Esophagus squamous epithelium (tissue), 4 donors: Measurements from ENCODE around the gene PSEN1.

Experiments used
- POLR2A ChIP-seq, 4 donors: fragments of 450-650 bp; IDR thresholded peaks; one replicate each; pipeline ENCODE4 v1.6.1; 2017; ENCODE audit warnings: antibody characterized with exemption in 4 of 4, mild to moderate bottlenecking in 4 of 4, moderate library complexity in 3 of 4
- TF ChIP-seq, protein P1 (sequence below), 6 experiments: fragments of 450-650 bp in 4 of 6; fragments of 200-600 bp in 2 of 6; sonication (generic) in 2 of 6; IDR thresholded peaks; one replicate each; pipeline ENCODE4 v1.5.1; 2016 to 2019; ENCODE audit warnings: antibody characterized with exemption in 6 of 6, mild to moderate bottlenecking in 4 of 6, moderate library complexity in 4 of 6

DNA sequence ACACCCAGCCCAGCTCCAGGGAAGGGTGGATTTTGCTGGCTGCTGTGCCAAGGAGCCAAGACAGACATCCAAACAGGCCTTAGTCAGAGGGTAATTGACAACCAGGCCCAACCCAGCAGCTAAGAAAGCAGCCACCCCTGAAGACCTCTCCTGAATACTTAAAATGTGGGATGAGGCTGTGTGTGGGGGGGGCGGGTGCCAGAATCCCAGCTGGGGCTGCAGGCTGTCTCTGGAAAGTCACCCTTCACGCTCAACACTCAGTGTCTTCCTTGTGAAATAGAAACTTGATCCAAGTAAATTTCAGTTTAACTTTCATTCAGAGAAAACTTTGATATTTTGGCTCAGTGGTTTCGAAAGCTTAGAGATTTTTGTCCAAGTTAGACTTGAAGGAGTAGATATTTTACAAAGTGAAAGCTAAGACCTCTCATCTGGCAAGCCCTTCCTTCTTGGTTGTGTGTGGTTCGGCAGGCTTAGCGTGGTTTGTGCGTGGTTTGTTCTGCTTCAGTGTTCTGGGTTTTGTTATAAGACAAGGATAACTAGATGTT lies 106.1 kb downstream of the PSEN1 start:
- TF ChIP-seq, protein P1, sequence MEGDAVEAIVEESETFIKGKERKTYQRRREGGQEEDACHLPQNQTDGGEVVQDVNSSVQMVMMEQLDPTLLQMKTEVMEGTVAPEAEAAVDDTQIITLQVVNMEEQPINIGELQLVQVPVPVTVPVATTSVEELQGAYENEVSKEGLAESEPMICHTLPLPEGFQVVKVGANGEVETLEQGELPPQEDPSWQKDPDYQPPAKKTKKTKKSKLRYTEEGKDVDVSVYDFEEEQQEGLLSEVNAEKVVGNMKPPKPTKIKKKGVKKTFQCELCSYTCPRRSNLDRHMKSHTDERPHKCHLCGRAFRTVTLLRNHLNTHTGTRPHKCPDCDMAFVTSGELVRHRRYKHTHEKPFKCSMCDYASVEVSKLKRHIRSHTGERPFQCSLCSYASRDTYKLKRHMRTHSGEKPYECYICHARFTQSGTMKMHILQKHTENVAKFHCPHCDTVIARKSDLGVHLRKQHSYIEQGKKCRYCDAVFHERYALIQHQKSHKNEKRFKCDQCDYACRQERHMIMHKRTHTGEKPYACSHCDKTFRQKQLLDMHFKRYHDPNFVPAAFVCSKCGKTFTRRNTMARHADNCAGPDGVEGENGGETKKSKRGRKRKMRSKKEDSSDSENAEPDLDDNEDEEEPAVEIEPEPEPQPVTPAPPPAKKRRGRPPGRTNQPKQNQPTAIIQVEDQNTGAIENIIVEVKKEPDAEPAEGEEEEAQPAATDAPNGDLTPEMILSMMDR (IDR thresholded peaks at IDR 0.05), result no peak
- no peak for TF ChIP-seq POLR2A (IDR thresholded peaks at IDR 0.05)
